Keratinocyte (primary cell): Measurements from ENCODE around the gene NF2. TPM values are rescaled to one million over a fixed set of nuclear protein-coding genes. Genes with fewer than 3 reads are reported as not detected.

Experiments
- DNase-seq: peaks from one replicate; pipeline ENCODE4 v3.0.0-alpha.2; 2011; ENCODE audit warnings: low read depth, missing footprints, low spot score
- FAIRE-seq: peaks from 2 replicates; lab custom pipeline; 2011; peaks lifted over from hg19 to GRCh38; lab: Jason Lieb, UNC
- H2AFZ ChIP-seq: 2 replicates; pipeline ENCODE4 v1.6.0; 2012; ENCODE audit warnings: low read length, control low read depth, inconsistent platforms; ENCODE audit not compliant: control insufficient read depth
- H3K27ac ChIP-seq: 2 replicates; pipeline ENCODE4 v1.5.1; 2011; ENCODE audit warnings: low read length; ENCODE audit not compliant: control insufficient read depth, insufficient read depth
- H3K27me3 ChIP-seq: 3 replicates; pipeline ENCODE4 v1.6.0; 2011; ENCODE audit warnings: low read length; ENCODE audit not compliant: control insufficient read depth, insufficient read depth; ENCODE audit errors: extremely low read depth
- H3K36me3 ChIP-seq, 2 experiments: 2 replicates in 1 of 2; 3 replicates in 1 of 2; pipeline ENCODE4 v1.5.1; 2011; ENCODE audit warnings: low read length in 2 of 2, mild to moderate bottlenecking in 1 of 2; ENCODE audit not compliant: control insufficient read depth in 2 of 2, insufficient read depth in 2 of 2; ENCODE audit errors: extremely low read depth in 1 of 2
- H3K4me1 ChIP-seq: 3 replicates; pipeline ENCODE4 v1.5.1; 2011; ENCODE audit warnings: low read length; ENCODE audit not compliant: control insufficient read depth, insufficient read depth; ENCODE audit errors: extremely low read depth
- H3K4me2 ChIP-seq: 3 replicates; pipeline ENCODE4 v1.6.0; 2011; ENCODE audit warnings: low read depth, low read length; ENCODE audit not compliant: control insufficient read depth, insufficient read depth; ENCODE audit errors: extremely low read depth
- H3K4me3 ChIP-seq, 3 experiments: fragments of 200-600 bp in 1 of 3; sonication (generic) in 1 of 3; 2 replicates in 2 of 3; 3 replicates in 1 of 3; pipeline ENCODE4 v1.5.1; 2011 to 2016; ENCODE audit warnings: low read length in 3 of 3, mild to moderate bottlenecking in 3 of 3, control low read depth in 2 of 3, inconsistent platforms in 1 of 3, low read depth in 1 of 3, mixed read lengths in 1 of 3, mixed run types in 1 of 3, moderate library complexity in 1 of 3; ENCODE audit not compliant: control insufficient read depth in 2 of 3, insufficient read depth in 2 of 3; ENCODE audit errors: extremely low read depth in 1 of 3
- H3K79me2 ChIP-seq: 2 replicates; pipeline ENCODE4 v1.6.0; 2012; ENCODE audit warnings: low read length; ENCODE audit not compliant: control insufficient read depth, insufficient read depth
- H3K9ac ChIP-seq: 3 replicates; pipeline ENCODE4 v1.6.0; 2011; ENCODE audit warnings: low read length; ENCODE audit not compliant: control insufficient read depth, insufficient read depth; ENCODE audit errors: extremely low read depth
- H3K9me1 ChIP-seq: 3 replicates; pipeline ENCODE4 v1.6.0; 2011; ENCODE audit warnings: low read length; ENCODE audit not compliant: control insufficient read depth, insufficient read depth; ENCODE audit errors: extremely low read depth
- H3K9me3 ChIP-seq: 2 replicates; pipeline ENCODE4 v1.5.1; 2012; ENCODE audit warnings: low read depth, low read length; ENCODE audit not compliant: control insufficient read depth
- H4K20me1 ChIP-seq: 3 replicates; pipeline ENCODE4 v1.6.0; 2011; ENCODE audit warnings: low read length; ENCODE audit not compliant: control insufficient read depth, insufficient read depth; ENCODE audit errors: extremely low read depth
- CTCF ChIP-seq, 3 experiments: IDR thresholded peaks in 1 of 3; conservative IDR thresholded peaks in 1 of 3; optimal IDR thresholded peaks in 1 of 3; 2 replicates in 2 of 3; 3 replicates in 1 of 3; pipeline versions ENCODE3 to v1.5.1; 2011; ENCODE audit warnings: low read length in 3 of 3, mild to moderate bottlenecking in 3 of 3, moderate library complexity in 2 of 3, control low read depth in 1 of 3, inconsistent platforms in 1 of 3; ENCODE audit not compliant: insufficient read depth in 2 of 3; ENCODE audit errors: extremely low read depth in 1 of 3
- EZH2 ChIP-seq: IDR thresholded peaks from one replicate; pipeline ENCODE4 v1.6.1; 2012; ENCODE audit warnings: inconsistent platforms, mild to moderate bottlenecking, low read length, moderate library complexity
- dilution Hi-C: fragments of 300-500 bp; cut with MboI; formaldehyde crosslinking; loops from one replicate; pipeline ENCODE4 v1.7.0; 2020; ENCODE audit warnings: low sequenced_read_pairs; ENCODE audit not compliant: extremely low pct_ligation_motif_present
- polyA plus RNA-seq, 5 experiments: library from polyadenylated mRNA; depleted of rRNA in 3 of 5; stranded (reverse) in 3 of 5; stranded (forward) in 1 of 5; unstranded in 1 of 5; fragments of >200 nt; gene quantifications; 1 replicate in 1 of 5; 2 replicates in 3 of 5; 3 replicates in 1 of 5; pipeline versions ENCODE4 v1.2.1 to v1.2.3, GENCODE V29; 2011 to 2012; ENCODE audit warnings: missing spikeins in 2 of 5, low read depth in 1 of 5, low replicate concordance in 1 of 5

The NF2 gene
- polyA plus RNA-seq, 1 donor (not counting 4 experiments of a cell fraction or from before 2014, with no cell fraction given), result 50.2 TPM

DNA sequence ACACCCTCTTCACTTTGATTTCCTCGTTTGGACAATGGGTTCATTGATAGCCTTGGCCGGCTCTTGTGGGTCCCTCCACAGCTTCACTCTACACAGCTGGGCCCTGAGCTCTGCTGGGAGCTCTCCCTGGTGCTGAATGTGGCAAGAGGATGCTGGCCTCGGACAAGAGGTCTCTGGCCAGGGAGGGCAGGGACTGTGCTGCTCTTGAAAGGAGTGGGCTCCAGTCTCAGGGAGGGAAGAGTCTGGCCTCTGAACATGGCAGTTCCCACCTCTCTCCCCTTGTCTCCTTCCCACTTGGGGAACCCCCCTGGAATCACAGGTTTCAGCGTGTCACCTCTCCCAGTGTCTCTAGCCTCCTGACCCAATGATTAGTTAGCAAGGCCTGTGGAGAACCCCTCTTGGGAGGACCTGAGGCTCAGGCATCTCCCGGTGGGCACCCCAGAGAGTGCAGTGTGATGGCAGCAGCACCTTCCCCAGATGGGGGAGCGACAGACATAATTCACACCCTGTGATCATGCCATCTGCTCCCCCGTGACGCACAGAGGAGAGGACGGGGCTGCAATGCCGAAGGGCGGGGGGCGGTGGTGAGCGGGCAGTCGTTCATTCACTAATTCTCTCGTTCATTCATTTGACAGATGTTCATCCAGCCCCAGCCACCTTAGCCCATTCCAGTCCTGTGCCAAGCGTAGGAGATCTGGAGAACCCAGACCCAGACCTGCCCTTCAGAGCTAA, 113.5 kb downstream of the NF2 start:
- Histone ChIP-seq H3K9me3 (no peaks in the 10 kb centered on the region), H3K79me2 (no peaks in the 10 kb centered on the region), H3K4me1 (peaks cover 11% of the 10 kb centered on the region), H3K27me3 (peaks cover 47% of the 10 kb centered on the region), H3K4me3 (no peak overlapping the region), H3K27ac (no peak overlapping the region), H3K36me3 (no peaks in the 10 kb centered on the region), H3K9me1 (no peaks in the 10 kb centered on the region), H4K20me1 (peaks cover 5% of the 10 kb centered on the region), H3K9ac (no peak overlapping the region), H2AFZ (no peak overlapping the region), H3K4me2 (no peak overlapping the region)
- no peak for FAIRE-seq
- dilution Hi-C loops, result no loop called here
- TF ChIP-seq CTCF (optimal IDR thresholded peaks at IDR 0.05 in 1 of 3, IDR thresholded peaks at IDR 0.05 in 1 of 3, conservative IDR thresholded peaks at IDR 0.05 in 1 of 3; ENCODE audit: extremely low read depth in 1 of 3, insufficient read depth in 2 of 3, low read length in 3 of 3) (no peak), EZH2 (no peak)
- peak; percentile 35 for DNase-seq

DNA sequence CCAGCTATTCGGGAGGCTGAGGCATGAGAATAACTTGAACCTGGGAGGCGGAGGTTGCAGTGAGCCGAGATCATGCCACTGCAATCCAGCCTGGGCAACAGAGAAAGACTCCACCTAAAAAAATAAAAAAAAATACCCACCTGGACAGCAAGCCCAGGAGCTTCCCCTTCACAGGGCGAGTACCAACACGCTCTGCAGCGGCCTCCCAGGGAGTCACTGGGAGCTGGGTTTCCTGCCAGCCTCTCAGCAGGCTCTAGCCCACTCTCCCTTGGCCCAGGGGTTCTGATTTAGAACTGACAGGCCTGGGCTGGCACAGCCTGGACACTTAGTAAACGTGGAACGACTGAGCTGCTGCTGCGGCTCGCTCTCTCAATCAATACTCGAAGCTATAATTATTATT, 114.4 kb downstream of the NF2 start:
- no peaks in the 10 kb centered on the region for H3K36me3 ChIP-seq
- TF ChIP-seq EZH2, result no peak
- no peak for TF ChIP-seq CTCF (optimal IDR thresholded peaks at IDR 0.05 in 1 of 3, IDR thresholded peaks at IDR 0.05 in 1 of 3, conservative IDR thresholded peaks at IDR 0.05 in 1 of 3; ENCODE audit: extremely low read depth in 1 of 3, insufficient read depth in 2 of 3, low read length in 3 of 3)
- H3K4me3 ChIP-seq, result no peak overlapping the region
- H3K27me3 ChIP-seq, result peaks cover 48% of the 10 kb centered on the region
- DNase-seq, result no peak
- no peaks in the 10 kb centered on the region for H3K79me2 ChIP-seq
- no peak for FAIRE-seq
- no peak overlapping the region for H3K27ac ChIP-seq
- H3K9me3 ChIP-seq, result no peaks in the 10 kb centered on the region
- peaks cover 5% of the 10 kb centered on the region for H4K20me1 ChIP-seq
- no peaks in the 10 kb centered on the region for H3K9me1 ChIP-seq
- H3K9ac ChIP-seq, result no peak overlapping the region
- no peak overlapping the region for H2AFZ ChIP-seq
- dilution Hi-C loops, result no loop called here
- no peak overlapping the region for H3K4me2 ChIP-seq
- H3K4me1 ChIP-seq, result peaks cover 11% of the 10 kb centered on the region
